HG03060 (cell line): Measurements from ENCODE around the gene CTNNBL1.
A peak's percentile ranks its signal among the peaks of the same experiment; 100 is the strongest.

Experiments used
- ATAC-seq: cut with Tn5 transposase; IDR thresholded peaks from one replicate; pipeline ENCODE4 v1.9.1; 2021; ENCODE audit warnings: low read depth, moderate number of reproducible peaks; ENCODE audit not compliant: unreplicated experiment

Gene CTNNBL1

DNA sequence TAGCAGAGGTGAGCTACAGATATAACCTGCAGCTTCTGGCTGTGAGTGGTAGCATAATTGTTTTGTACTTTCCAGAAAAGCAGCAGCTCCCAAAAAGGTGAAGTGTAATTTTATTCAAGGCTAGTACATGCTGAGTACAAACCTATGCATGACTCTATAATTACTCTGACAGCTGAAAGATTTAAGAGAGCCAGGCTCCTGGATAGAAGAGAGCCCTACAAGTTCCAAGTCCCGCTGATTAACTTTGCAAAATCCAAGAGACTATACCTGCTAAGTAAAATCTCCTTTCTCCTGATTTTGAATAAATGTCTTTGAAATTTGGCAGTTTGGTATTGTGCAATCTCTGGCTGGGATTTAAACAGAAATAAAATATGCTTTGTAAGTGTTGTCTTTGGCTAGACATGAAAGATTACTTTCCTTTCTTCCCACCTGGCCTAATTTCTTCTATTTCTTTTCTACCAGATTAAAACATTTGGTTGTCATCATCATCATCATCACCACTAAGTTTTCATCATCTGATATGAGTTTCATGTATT is 79.5 kb downstream of the CTNNBL1 start:
- no peak for ATAC-seq

DNA sequence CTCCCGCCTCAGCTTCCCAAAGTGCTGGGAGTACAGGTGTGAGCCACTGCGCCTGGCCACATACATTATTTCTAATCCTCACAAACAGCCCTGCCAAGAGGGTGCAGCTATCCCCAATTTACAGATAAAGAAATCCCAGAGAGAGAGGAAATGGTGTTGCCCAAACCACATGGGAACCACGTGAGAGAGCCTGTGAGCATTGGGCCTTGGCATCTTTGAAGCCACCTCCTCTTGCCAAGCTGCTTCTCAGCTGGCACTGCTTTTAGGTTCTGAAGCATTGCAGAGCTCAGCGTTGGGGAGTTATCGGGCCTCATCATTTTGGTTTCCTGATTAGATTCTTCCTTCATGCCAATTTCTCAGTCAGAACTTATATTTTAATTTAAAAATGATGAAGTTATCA is 80.3 kb downstream of the CTNNBL1 start:
- ATAC-seq, result no peak

DNA sequence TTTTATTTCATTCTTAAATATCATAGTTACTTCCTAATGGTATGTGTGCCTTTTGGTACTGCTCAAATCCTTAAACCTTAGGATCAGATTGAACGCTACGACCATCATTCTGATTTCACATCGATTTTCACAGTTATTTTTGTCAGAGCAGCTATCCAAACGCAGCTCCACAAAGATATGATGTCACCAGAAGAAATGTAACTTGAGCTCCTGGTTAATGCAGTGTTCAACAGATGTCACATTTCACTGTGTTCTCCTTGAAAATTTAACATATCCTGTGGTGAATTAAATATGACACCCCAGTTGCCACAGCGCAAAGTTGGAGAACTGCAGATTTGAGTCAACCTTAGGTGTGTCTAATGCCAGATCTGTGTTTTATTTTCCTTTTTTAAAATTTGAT is 81.4 kb downstream of the CTNNBL1 start:
- no peak for ATAC-seq

DNA sequence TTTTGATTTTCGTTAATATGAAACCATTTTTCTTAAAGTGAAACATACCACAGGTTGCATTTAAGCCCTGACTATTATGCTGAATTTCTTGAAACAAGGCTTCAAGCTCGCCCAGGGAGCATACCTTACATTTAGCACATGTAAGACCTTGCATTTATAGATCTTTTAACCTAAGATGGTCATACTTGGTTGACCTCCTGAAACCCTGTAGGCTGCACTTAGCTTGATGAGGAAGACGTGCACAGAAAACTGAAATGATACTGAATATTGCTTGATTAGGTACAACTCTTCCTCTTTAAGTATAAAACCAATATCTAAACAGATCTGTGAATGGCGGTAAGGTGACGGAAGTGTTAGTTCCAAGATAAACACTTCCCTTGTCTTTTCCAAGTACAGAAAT is 82.2 kb downstream of the CTNNBL1 start:
- no peak for ATAC-seq

DNA sequence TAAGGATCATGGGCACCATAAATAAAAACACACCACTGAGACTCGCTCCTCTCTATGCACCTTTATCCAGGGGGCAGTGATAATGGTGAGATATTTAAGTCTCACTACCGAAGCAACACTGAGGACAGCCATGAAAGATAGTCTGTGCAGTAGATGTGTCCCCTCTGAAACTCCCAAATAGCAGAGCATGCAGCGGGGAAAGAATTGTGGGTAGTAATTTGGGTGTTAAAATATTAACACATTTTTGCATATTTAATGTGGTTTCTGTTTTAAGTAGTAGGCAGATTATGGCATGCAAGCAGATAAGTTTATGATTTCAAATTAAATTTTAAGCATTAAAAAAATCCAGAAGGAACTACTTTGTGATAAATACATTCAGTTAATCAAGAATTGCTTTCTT is 82.7 kb downstream of the CTNNBL1 start:
- ATAC-seq, result no peak

DNA sequence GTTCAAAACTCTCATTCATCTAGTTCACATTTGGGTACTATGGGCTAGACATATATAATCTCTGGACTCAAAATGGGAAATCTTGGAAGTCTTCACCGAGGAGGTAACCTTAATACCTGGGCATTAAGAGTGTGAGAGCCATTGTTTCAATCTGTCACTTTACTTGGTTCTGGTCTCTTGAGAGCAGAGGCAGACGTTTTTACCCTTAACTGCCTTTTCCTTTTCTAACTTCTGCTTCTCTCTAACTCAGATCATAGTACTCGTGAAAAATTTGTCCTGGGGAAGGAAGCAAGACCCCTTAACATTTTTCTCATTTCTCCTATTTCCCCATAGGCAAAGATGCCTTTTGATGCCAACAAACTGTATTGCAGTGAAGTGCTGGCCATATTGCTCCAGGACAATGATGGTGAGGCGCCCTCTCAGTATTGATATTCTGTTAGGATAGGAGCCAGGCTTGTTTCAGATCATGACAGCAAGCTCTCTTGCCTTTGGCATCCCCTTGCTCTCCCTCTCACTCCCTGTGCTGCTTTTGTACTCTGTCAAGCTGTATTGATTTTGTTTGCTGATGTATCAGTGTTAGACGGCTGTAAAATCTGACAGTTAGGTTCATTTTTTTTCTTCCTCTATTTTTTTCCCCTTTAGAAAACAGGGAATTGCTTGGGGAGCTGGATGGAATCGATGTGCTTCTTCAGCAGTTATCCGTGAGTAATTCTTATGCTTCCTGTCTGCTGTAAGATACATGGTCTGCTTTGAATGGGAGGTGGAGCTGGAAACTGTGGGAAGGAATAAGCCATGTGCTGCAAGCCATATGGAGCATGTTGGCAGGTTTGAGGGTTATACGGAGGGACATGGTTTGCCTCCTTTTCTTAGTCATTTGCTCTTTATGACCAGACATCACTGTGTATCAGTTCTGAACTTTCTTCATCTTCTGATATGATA is 83.5 kb downstream of the CTNNBL1 start:
- no peak for ATAC-seq

DNA sequence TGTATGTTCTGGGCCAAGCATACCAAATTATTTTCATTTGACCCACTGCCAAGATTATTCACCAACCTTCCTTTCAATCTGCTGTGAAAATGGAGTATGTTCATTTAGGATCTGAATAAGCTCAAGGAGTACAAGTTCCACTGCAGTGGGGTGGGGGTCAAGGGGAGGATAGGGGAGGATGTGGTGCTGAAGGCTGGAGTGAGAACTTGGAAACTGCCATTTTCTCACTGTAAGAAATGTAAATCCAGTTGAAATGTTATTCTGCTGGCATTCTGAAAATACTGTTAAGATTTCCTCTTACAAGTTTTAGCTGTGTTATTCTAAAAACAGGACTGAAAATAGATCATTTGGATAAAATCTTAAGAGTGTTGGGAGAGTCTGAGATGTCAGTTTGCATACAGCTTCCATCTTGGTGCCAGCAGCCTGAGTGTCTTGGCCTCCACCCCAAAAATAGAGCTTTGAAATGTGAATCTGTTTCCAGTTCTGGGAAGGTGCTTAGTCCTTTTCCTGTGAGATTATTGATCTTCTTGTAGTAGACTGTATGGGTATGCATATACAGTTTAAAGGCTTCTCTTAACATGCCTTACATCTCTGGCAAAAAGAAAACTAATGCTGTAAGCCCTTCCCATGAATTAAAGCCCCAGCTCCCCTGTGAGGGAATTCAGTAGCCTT is 84.3 kb downstream of the CTNNBL1 start:
- ATAC-seq, result no peak

DNA sequence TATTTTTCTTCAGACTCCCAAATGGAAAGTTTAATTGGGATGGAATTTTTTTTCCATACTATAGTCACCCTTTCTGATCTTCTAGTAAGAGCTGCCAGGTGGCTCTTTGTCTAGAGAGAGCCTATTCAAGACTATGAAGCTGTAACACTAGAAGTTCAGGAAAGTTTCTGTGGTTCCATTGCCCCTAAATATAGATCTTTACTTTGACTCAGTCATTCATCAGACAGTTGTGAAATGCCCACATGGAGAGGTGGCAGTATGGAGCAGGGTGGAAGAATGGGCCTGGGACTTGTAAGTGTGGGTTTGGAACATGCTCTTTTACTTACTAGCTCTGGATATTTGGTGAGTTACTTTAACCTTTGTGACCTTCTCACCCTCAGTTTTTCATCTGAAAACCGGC is 87.8 kb downstream of the CTNNBL1 start:
- no peak for ATAC-seq

DNA sequence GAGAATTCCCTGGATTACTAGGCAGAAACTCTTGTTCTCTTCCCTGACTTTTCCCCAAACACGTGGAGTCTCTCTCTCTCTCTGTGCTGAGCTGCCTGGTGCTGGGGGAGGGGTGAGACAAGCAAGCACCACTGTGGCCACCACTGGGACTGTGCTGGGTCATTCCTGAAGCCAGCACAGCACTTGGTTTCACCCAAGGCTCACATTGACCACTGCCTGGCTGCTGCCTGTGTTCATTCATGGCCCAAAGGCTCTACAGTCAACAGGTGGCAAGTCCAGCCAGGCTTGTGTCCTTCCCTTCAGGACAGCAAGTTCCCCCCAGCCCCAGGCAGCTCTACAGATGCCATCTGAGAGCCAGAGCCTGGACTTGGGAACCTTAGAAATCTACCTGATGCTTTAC is 92.2 kb downstream of the CTNNBL1 start:
- no peak for ATAC-seq

DNA sequence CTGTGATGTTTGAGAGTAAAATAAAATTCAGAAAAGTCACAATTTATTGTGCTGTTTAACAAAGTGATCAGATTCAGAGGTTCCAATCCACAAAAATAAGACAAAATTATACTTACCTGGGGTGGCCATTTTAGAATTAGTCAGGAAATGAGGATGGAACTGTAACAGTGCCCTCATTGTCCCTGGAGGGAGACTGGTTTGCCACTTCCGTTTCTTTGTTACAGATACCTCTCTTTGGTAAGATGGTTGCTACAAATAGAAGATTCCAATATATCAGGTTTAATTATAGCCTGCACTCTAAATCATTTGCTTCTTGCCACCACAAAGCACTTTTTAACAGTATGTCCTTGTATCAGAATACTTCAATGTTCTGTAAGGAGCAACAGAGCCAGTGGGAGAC is 95.6 kb downstream of the CTNNBL1 start:
- no peak for ATAC-seq

DNA sequence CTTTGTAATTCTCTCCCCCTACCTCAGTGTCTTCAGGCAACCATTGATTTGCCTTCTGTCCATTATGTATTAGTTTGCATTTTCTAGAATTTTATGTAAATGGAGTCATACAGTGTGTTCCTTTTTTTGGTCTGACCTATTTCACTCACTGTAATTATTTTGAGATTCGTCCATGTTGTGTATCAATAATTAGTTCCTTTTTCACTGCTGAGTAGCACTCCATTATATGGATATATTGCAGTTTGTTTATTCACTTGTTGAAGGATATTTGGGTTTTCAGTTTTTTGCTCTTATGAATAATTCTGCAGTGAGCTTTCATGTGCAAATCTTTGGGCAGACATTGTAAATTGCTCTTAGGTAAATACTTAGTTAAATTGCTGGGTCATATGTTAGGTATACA is 97.1 kb downstream of the CTNNBL1 start:
- ATAC-seq, result no peak

DNA sequence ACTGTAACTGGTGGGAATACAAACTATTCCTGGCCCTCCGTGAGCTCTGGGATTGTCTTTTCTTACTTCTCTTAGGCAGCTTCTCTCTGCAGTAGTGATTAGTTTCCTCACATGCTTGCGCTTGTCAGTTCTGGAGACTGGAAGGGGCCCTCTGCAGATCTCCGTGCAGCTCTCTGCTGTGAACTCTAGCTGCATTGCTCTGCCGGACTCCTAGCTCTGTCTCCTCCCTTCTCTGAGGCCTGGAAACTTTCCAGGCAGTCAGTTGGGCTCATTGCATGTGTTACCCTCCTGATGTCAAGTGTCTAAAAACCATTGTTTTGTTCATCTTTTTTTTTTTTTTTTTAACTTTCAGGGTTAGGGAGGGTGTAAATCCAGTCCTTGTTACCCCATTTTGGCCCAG is 102.3 kb downstream of the CTNNBL1 start:
- no peak for ATAC-seq

DNA sequence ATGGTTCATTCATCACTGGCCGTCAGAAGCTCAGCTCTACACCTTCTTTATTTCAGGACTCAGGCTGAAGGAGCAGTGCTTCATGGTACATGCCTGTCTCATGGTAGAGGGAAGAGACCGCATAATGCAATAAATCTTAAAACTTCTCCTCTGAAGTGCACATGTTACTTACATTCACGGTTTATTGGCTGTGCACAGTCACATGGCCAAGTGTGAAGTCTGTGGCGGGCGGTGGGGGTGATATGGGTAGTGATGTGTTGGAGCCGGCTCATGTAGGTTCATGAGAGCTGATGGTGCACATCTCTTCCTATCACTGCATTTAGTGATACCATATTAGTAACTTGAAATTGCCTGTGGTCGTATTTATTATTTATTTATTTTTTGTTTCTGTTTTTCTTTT is 102.9 kb downstream of the CTNNBL1 start:
- no peak for ATAC-seq

DNA sequence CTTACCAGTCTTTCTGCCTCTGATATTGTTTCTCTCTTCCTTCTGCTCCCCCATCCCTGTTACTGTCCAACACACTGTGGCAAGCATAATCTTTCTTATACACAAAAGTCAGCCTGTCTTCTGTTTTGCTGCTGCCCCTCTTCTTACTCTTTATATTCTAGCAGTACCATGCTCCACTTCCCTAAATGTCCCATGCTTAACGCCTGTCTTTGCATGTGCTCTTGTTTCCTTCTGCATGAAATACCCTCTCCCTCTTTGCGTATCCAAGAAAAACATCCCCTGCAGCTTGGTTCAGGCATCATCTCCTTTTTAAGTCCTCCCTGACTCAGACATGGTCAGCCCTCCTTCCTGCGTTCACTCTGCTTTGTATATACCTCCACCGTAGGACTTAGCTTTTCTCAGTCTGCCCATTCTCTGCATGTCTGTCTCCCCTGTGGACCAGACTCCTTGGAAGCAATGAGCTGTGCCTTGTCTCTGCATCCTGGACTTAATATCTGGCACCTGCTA is 103.9 kb downstream of the CTNNBL1 start:
- ATAC-seq, result no peak

DNA sequence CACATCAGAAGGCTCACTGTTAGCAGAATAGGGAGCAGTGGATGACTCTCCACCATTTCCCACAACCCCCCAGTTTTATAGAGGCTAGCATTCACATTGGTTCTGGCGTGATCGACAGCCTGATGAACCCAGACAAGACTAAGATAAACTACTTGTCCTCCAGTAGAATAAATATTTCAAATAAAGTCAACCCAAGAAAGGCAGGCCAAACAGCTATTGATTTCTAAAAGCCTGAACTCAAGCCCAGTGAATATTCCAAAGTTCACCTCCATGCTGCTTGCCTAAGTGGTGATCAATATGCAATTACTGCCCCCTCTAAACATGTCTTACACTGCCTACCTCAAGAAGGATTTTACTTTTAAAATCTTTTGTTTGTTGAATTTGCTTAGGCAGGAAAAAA is 104.5 kb downstream of the CTNNBL1 start:
- ATAC-seq, result no peak

DNA sequence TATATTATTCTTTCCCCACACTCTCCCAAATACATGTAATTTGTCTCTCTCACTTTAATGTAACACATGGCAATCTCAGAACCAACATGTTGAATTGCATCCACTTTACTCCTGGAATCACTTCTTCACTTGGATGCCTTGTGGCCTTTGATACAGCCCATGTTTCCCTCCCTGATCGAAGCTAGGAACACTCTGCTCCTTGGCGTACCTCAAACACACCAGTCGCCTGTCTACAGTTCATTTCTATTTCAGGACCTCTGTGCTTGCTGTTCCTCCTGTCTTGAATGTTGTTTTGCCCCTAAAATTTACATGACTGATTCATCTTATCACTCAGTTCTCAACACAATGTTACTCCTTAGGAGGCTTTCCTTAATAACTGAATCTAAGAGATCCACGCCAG is 106.8 kb downstream of the CTNNBL1 start:
- ATAC-seq, result no peak

DNA sequence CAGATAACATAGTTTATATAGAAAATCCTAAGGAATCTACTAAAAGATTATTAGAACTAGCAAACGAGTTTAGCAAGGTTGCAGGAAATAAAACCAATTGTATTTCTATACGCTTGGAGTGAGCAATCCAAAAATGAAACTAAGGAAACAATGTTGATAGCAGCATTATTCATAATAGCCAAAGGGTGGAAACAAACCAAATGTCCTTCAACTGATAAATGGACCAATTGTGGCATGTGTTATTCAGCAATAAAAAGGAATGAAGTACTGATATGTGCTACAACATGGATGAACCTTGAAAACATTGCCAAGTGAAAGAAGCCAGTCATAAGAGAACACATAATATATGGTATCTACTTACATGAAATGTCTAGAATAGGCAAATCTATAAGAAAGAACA is 108.1 kb downstream of the CTNNBL1 start:
- ATAC-seq, result no peak

DNA sequence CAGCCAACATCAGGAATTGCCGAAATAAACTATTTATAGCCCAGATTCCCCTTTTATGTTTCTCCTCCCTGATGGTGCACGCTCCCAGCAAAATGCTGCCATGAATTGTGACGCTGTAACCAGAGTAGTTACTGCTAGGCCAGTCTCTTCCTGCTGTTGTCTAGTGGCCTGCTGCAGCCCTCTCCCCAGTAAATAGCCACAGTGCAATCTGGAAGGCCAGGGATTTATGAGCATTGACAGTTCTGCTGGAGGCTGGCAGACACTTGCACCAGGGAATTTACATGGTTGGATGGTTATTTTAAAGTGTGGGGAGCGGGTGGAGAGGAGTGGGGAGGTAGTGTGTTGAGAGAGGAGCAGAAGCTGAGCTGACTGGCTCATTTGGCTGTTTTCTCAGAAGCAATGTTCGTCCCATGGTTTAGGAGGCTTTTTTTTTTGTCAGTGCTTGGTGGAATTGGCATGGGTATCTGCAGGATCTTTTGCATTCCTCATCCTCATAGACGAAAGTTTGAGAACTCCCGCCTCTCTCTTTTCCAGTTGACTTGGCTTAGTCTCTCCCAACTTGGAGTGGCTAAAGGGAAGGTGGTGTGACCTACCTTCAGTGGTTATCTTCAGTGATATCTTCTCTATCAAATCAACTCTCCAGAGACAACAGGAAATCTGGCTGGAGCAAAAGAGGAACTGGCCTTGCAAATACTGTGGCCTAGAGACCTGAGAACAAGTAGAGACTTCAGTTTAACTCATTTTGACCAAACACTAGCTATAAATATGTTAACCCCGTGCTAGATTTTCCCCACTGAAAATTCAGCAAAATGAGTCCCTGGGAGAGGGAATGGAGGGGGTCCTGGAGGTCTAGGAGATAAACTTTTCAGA is 109.8 kb downstream of the CTNNBL1 start:
- peak; percentile 34 for ATAC-seq

DNA sequence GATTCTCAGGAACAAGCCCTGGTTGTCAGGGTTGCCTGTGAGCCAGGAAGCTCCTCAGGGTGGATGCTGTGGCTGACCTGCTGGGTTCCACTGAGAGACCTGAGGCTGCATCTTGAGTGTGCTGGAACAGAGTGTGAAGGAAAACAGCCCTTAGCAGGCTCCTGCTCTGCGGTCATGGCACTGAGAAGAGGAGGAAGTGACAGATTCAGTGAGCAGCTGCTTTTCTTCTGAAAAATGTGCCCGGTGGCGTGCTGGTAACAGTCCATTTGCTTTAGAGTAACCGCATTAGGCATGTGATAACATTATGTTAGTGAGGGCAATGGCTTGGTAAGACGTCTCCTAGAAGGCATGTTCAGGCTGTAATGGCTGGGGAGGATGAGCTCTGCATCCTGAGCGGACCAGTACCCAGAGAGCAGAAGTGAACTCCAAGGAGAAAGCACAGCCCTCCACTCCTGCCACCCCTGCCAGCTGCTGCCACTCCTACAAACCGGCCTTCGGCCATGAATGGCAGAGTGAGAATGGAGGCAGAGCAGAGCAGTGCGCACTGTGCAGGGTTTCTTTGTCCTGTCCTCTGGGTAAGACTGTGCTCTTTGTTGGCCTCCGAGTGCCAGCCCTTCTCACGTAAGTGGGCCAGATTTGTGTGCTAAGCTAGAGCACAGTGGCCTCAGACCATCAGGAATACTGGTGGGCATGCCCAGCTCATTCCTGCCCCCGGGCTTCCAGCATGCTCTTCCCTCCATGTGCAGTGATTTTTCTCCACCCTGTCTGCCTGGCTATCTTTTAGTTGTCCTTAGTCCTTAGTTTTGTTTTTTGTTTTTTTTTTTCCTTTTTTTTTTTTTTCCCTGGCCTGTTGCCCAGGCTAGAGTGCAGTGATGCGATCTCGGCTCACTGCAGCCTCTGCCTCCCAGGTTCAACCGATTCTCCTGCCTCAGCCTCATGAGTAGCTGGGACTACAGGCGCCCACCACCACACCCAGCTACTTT is 111.0 kb downstream of the CTNNBL1 start:
- peak; percentile 52 for ATAC-seq
